Endothelial cell of umbilical vein (primary cell): ENCODE measurements around the gene THEMIS2.

Experiments used
- CTCF ChIP-seq, 2 donors: IDR thresholded peaks; 1 replicate in 1 of 2; 2 replicates in 1 of 2; pipeline ENCODE4 v1.5.1; 2011; ENCODE audit warnings: low read length in 2 of 2, mild to moderate bottlenecking in 2 of 2, moderate library complexity in 2 of 2, control low read depth in 1 of 2, inconsistent platforms in 1 of 2, low read depth in 1 of 2; ENCODE audit not compliant: insufficient read depth in 1 of 2; ENCODE audit errors: extremely low read depth in 1 of 2
- EZH2 ChIP-seq: IDR thresholded peaks from 2 replicates; pipeline ENCODE4 v1.6.1; 2012; ENCODE audit warnings: borderline replicate concordance, low read depth, mild to moderate bottlenecking, moderate library complexity, low read length, inconsistent platforms; ENCODE audit not compliant: severe bottlenecking
- MYC ChIP-seq: IDR thresholded peaks from one replicate; pipeline ENCODE4 v1.6.1; 2011; ENCODE audit warnings: mild to moderate bottlenecking, low read depth, low read length
- POLR2A ChIP-seq: IDR thresholded peaks from 2 replicates; pipeline ENCODE4 v1.6.1; 2012; ENCODE audit warnings: low read depth, mild to moderate bottlenecking, control low read depth, low read length
- TF ChIP-seq, protein P1 (sequence below): IDR thresholded peaks from 2 replicates; pipeline ENCODE4 v1.6.1; 2011; ENCODE audit not compliant: insufficient read depth, insufficient read length

- TF ChIP-seq CTCF (IDR thresholded peaks at IDR 0.05; ENCODE audit: extremely low read depth in 1 of 2, insufficient read depth in 1 of 2, low read depth in 1 of 2, low read length in 2 of 2) (no peak), POLR2A (no peak), EZH2 (no peak), MYC (no peak)
- TF ChIP-seq, protein P1, sequence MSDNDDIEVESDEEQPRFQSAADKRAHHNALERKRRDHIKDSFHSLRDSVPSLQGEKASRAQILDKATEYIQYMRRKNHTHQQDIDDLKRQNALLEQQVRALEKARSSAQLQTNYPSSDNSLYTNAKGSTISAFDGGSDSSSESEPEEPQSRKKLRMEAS = no peak
Measured at GRCh38 chr1:27861436-27861835, 10.9 kb upstream of the THEMIS2 start.
